AG09309 (cell line): Measurements from ENCODE around the gene COG1.
A peak's percentile ranks its signal among the peaks of the same experiment; 100 is the strongest.

Source experiments
- DNase-seq: peaks from one replicate; pipeline ENCODE4 v3.0.0-alpha.2; 2010; ENCODE audit warnings: low read depth
- H3K4me3 ChIP-seq: 2 replicates; pipeline ENCODE4 v1.5.1; 2011; ENCODE audit warnings: mild to moderate bottlenecking, low read depth, low read length, moderate library complexity; ENCODE audit not compliant: control insufficient read depth
- CTCF ChIP-seq: IDR thresholded peaks from 2 replicates; pipeline ENCODE4 v1.5.1; 2011; ENCODE audit warnings: mild to moderate bottlenecking, low read depth, low read length, inconsistent platforms; ENCODE audit not compliant: insufficient read depth, control insufficient read depth; ENCODE audit errors: missing control alignments

Gene COG1

DNA sequence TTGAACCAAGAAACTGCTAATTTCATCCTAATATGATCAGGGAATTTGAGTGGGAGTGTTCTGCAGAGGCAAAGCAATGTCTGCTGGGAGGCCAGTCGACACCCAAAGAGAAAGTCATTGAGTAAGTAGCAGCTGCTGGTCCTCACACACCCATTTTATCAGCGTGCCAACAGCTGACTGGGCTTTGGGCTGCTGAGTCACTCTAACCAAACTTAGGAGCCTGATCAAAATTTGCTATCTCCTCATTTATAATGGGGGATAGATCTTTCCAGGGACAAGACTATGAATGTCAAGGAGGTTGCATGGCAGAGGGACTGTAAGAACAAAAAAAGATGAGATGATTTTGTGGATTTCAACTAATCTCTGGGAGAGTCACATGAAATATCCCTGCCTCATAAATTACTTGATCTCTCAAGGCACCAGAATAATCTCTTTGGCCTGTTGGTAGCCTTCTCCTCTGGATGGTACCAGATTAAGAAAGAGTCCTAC lies 35.9 kb downstream of the COG1 start:
- no peak for TF ChIP-seq CTCF
- no peak overlapping the region for H3K4me3 ChIP-seq
- peak; percentile 55 for DNase-seq

- TF ChIP-seq CTCF: no peak
- no peak for DNase-seq
- no peak overlapping the region for H3K4me3 ChIP-seq
Measured at GRCh38 chr17:73230088-73230487, 37.2 kb downstream of the COG1 start.

- TF ChIP-seq CTCF: no peak
- H3K4me3 ChIP-seq: peak overlapping the region; percentile 99
- DNase-seq: no peak
Measured at GRCh38 chr17:73231395-73231794, 38.5 kb downstream of the COG1 start.

DNA sequence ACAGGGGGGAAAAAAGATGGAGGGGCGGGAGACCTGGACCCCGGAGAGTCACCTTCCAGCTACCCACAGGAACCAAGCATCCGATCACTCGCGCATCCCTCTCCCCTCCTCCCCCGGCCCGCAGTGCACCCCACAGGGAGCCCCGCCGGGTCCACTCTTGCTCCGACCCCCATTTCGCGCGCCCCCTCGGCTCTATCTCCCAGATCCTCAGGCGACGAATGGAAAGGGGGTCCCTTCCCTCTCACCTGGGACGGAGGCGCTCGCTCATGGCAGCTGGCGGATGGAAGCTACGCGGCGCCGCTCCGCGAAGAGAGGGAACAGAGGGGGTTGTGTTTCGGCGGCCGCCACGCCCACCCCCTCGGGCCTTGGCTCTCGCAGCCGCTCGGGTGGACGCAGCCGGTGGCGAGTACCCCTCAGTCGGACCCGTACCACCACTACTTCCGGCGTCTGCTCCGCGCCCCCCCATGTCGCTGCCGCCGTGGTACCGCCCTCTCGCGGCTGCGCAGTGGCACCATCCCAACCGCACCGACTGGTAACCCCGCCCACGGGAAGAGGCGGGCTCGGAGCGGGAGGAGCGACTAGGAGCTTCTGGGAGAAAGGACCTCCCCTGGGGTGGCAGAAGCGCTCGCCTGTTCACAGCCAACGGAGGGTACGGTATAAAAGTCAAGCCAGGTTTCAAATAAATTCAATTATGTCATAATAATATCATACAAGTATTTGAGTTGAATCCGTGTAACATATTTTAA lies 39.2 kb downstream of the COG1 start:
- no peak for TF ChIP-seq CTCF
- H3K4me3 ChIP-seq: peak overlapping the region; percentile 99
- peak; percentile 66 for DNase-seq

- no peak for DNase-seq
- H3K4me3 ChIP-seq: peak overlapping the region; percentile 99
- TF ChIP-seq CTCF: no peak
Measured at GRCh38 chr17:73232587-73233373, 39.9 kb downstream of the COG1 start.

DNA sequence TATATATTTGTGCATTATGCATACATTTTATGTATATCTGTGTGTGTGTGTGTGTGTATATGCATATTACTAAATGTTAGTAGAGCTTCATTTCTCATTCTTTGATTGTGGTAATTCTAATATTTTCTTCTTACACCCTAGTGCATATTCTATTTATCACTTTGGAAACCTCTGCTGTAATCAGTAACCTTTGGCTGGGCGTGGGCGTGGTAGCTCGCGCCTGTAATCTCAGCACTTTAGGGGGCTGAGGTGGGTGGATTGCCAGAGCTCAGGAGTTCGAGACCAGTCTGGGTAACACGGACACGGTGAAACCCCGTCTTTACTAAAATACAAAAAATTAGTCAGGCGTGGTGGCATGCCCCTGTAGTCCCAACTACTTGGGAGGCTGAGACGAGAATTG lies 41.9 kb downstream of the COG1 start:
- TF ChIP-seq CTCF: no peak
- no peak overlapping the region for H3K4me3 ChIP-seq
- no peak for DNase-seq
